BLaER1 treated with 17β-estradiol and CSF1 and Interleukin-3, amounts not matched to agents 10 nM and 100 nM (cell line): ENCODE measurements around the gene PSD.

Experiments
- H3K27ac ChIP-seq, 11 experiments: shearing (Covaris generic); formaldehyde crosslinking; 2 replicates each; pipeline ENCODE4 v1.8.1; 2022
- H3K27me3 ChIP-seq, 11 experiments: shearing (Covaris generic); formaldehyde crosslinking; 2 replicates each; pipeline ENCODE4 v1.8.1; 2022
- H3K36me3 ChIP-seq, 11 experiments: shearing (Covaris generic); formaldehyde crosslinking; 2 replicates each; pipeline ENCODE4 v1.8.1; 2022
- H3K4me1 ChIP-seq, 10 experiments: shearing (Covaris generic); formaldehyde crosslinking; 2 replicates each; pipeline ENCODE4 v1.8.1; 2022
- H3K4me2 ChIP-seq, 11 experiments: shearing (Covaris generic); formaldehyde crosslinking; 2 replicates each; pipeline ENCODE4 v1.8.1; 2022
- H3K4me3 ChIP-seq, 10 experiments: shearing (Covaris generic); formaldehyde crosslinking; 2 replicates each; pipeline ENCODE4 v1.8.1; 2022
- H3K9ac ChIP-seq, 11 experiments: shearing (Covaris generic); formaldehyde crosslinking; 2 replicates each; pipeline ENCODE4 v1.8.1; 2022
- H3K9me3 ChIP-seq, 11 experiments: shearing (Covaris generic); formaldehyde crosslinking; replicated peaks in 1 of 11; 2 replicates each; pipeline ENCODE4 v1.8.1; 2022
- H4K20me1 ChIP-seq, 11 experiments: shearing (Covaris generic); formaldehyde crosslinking; 2 replicates each; pipeline ENCODE4 v1.8.1; 2022
- Cebpa-rat ChIP-seq, 11 experiments: shearing (Covaris generic); IDR thresholded peaks; 2 replicates each; pipeline ENCODE4 v1.8.1; 2022

The PSD gene

DNA sequence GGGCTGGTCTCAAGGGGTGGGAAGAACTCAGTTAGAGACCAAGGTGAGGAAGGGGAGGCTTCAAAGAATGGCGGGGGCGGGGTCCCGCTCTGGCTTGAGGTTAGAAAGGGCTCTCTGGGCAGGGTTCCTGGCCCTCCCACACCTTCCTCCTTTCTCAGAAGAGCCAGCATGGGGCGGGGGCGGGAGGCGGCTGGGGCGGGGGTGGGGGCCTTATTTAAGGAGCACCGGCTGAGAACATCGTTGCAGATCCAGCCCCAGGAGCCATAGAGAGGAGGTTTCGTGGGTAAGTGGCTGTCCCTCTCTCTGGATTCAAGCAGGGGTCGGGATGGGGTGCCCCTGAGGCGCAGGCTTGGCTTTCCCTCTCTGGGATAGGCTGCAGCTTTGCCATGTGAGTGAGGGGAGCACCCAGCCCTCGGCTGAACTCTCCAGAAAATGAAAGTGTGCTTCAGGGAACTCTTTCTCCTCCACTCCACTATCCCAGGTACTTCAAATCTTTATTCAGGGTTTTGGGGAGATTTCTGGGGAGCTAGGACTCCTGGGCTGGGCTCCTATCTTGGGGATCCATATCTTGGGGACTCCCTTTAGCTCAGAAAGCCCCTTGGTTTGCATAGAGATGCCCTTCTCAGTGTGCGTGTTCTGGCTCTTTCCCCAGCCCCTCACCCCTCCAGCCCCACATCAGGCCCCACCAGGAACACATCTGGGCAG is 17.1 kb upstream of the PSD start:
- Histone ChIP-seq H3K4me2 (peak overlapping the region; percentile 88 to 100 (median 95)), H3K27ac (peak overlapping the region; percentile 52 to 93 (median 87); a peak in 21 of 22 replicates), H3K27me3 (peaks cover 0 to 26% (median 0%) of the 10 kb centered on the region in 11 experiments; a peak in 8 of 22 replicates), H3K4me1 (peaks cover 67 to 90% (median 81%) of the 10 kb centered on the region in 10 experiments), H3K36me3 (peaks cover 0 to 30% (median 1%) of the 10 kb centered on the region in 11 experiments; a peak in 9 of 22 replicates), H3K9ac (peak overlapping the region; percentile 67 to 91 (median 85)), H4K20me1 (peaks cover 0 to 50% (median 24%) of the 10 kb centered on the region in 11 experiments; a peak in 14 of 22 replicates), H3K9me3 (no peaks in the 10 kb centered on the region), H3K4me3 (peak overlapping the region; percentile 50 to 93 (median 72))
- no peak for TF ChIP-seq Cebpa-rat (IDR thresholded peaks at IDR 0.05)

DNA sequence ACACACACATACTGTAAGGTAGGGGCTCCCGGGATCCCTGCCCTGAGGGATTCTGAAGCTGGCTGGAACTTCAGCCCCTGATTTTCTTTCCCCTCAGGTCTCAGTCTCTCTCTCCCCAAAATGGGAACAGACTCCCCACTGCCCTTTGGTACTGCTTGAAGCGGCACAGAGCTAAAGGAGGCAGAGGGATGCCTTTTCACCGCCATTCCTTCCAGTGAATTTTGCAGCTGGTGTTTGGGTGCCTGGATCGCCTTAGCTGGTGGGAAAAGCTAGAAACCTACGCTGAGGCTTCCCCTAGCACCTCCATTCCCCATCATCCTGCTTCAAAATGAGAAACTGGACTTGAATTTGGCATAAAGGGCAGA is 16.5 kb upstream of the PSD start:
- Histone ChIP-seq H3K9ac (peak overlapping the region; percentile 44 to 91 (median 74)), H4K20me1 (peaks cover 0 to 45% (median 24%) of the 10 kb centered on the region in 11 experiments; a peak in 14 of 22 replicates), H3K4me2 (peak overlapping the region; percentile 88 to 100 (median 95)), H3K4me3 (peak overlapping the region in 9 of 10 experiments; percentile 54 to 93 (median 79); a peak in 18 of 20 replicates), H3K36me3 (peaks cover 0 to 35% (median 5%) of the 10 kb centered on the region in 11 experiments; a peak in 10 of 22 replicates), H3K27ac (peak overlapping the region; percentile 52 to 93 (median 87); a peak in 21 of 22 replicates), H3K4me1 (peaks cover 61 to 87% (median 78%) of the 10 kb centered on the region in 10 experiments), H3K27me3 (peaks cover 0 to 26% (median 0%) of the 10 kb centered on the region in 11 experiments; a peak in 8 of 22 replicates), H3K9me3 (no peaks in the 10 kb centered on the region)
- TF ChIP-seq Cebpa-rat (IDR thresholded peaks at IDR 0.05), result no peak

DNA sequence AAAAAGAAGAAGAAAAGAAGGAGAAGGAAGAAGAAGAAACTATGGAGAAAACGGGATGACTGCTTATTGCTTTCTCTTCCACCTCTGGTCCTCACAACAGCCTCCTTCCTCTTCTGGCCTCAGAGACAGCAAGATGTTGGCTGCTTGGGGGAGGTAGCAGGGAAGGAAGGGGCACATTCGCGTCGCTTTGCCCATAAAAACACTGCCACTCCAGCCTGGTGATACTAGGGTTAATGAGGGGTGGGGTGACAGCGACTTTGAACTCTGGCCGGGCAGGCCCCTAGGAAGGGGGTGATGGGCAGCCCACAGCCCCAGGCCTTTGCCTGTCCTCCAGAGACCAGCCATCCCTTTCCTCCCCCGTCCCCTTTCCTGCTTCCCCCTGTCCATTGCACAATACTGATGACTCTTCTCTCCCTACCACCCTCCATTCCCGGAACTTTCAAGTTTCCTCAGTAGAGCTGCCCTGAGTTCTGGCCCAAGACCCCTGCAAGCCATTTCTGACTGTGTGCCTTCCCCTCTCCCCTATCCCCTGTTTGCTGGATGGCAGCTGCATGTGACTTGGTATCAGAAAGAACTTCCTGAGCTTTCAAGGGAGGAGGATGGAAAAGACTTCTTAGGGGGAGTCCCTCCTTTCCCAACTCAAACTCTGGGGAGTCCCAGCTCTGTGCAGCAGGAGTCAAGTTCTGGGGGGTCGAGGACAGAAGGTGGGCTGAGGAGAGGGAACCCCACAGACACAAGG is 16.0 kb upstream of the PSD start:
- Histone ChIP-seq H3K36me3 (peaks cover 0 to 35% (median 5%) of the 10 kb centered on the region in 11 experiments; a peak in 11 of 22 replicates), H3K4me3 (peak overlapping the region in 9 of 10 experiments; percentile 54 to 93 (median 79); a peak in 18 of 20 replicates), H3K9ac (peak overlapping the region; percentile 44 to 91 (median 74); a peak in 21 of 22 replicates), H3K4me1 (peaks cover 56 to 81% (median 73%) of the 10 kb centered on the region in 10 experiments), H4K20me1 (peaks cover 0 to 39% (median 24%) of the 10 kb centered on the region in 11 experiments; a peak in 14 of 22 replicates), H3K27ac (peak overlapping the region; percentile 52 to 93 (median 87); a peak in 21 of 22 replicates), H3K9me3 (no peaks in the 10 kb centered on the region), H3K4me2 (peak overlapping the region; percentile 88 to 100 (median 95)), H3K27me3 (peaks cover 0 to 26% (median 0%) of the 10 kb centered on the region in 11 experiments; a peak in 8 of 22 replicates)
- peak in 10 of 11 experiments; percentile 50 to 78 (median 70); a peak in 15 of 22 replicates for TF ChIP-seq Cebpa-rat (IDR thresholded peaks at IDR 0.05)

DNA sequence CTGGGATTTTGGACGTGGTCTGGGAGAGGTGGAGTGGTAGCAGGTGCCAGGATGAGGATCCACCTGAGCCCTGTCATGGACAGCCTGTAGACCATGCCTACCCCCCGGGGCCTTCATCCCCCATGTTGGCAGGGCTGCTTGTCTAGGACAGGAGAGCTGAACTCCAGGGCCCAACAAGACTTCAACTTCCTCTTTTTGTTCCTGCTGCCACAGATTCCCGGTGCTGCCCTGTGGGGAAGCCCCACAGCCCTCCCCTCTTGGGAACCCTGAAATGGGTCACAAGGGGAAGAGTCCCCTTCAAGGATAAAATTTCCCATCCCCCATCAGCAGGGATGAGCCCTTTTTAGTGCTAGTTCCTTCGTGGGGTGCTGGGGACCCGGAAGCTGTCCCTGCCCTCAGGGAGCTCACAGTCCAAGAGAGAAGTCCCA is 15.0 kb upstream of the PSD start:
- Histone ChIP-seq H3K4me2 (peak overlapping the region; percentile 88 to 100 (median 95)), H3K4me1 (peaks cover 56 to 72% (median 66%) of the 10 kb centered on the region in 10 experiments), H3K4me3 (peak overlapping the region in 9 of 10 experiments; percentile 7 to 93 (median 79); a peak in 15 of 20 replicates), H4K20me1 (peaks cover 0 to 30% (median 20%) of the 10 kb centered on the region in 11 experiments; a peak in 14 of 22 replicates), H3K27ac (peak overlapping the region in 10 of 11 experiments; percentile 68 to 93 (median 88); a peak in 20 of 22 replicates), H3K36me3 (peaks cover 0 to 33% (median 8%) of the 10 kb centered on the region in 11 experiments; a peak in 13 of 22 replicates), H3K27me3 (peaks cover 0 to 26% (median 0%) of the 10 kb centered on the region in 11 experiments; a peak in 8 of 22 replicates), H3K9me3 (no peaks in the 10 kb centered on the region), H3K9ac (peak overlapping the region; percentile 32 to 91 (median 74); a peak in 18 of 22 replicates)
- no peak for TF ChIP-seq Cebpa-rat (IDR thresholded peaks at IDR 0.05)

DNA sequence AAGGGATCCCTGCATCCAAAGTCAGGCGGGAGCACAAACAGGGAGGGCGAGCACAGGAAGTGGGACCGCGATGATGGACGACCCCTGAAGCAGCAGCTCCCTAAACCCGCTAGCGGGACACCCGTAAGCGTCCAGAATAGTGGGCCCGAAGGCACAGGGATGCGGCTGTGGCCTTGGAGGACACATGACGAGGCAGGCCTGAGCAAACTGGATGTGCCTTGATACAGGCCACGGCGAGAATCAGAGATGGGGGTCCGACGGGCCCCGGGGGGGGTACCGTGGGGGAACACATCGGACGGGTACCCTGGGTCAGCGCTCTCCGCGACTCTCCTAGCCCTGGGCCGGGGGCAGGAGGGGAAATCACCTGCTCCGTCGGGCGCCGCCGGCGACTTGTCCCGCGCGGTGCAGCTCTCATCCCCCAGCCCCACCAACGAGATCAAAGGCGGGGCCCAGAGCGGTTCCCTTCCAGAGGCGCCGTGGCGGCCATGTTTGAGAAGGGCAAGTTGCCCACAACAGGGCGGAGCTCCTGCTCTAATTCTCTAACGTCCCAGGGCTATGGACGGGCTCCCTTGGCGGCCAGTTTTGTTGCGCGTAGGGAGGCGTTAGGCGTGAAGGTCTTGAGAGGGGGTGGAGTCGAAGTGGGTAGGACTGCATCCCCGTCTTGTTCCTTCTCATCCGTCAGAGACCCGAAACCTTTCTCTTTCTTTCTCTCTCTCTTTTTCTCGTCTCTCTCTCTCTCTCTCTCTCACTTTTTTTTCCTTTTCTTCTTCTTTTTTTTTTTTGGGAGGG is 13.8 kb upstream of the PSD start, which contains the start of gene CUEDC2:
TSS of gene CUEDC2 (minus strand) at position 413 of the 789 bp plus-strand sequence. CDS start 7,386 bp downstream, outside the sequence.
- H3K27ac ChIP-seq, result peak within 1 kb of the TSS; percentile 80 to 93 (median 88)
- no peak for TF ChIP-seq Cebpa-rat (IDR thresholded peaks at IDR 0.05)

DNA sequence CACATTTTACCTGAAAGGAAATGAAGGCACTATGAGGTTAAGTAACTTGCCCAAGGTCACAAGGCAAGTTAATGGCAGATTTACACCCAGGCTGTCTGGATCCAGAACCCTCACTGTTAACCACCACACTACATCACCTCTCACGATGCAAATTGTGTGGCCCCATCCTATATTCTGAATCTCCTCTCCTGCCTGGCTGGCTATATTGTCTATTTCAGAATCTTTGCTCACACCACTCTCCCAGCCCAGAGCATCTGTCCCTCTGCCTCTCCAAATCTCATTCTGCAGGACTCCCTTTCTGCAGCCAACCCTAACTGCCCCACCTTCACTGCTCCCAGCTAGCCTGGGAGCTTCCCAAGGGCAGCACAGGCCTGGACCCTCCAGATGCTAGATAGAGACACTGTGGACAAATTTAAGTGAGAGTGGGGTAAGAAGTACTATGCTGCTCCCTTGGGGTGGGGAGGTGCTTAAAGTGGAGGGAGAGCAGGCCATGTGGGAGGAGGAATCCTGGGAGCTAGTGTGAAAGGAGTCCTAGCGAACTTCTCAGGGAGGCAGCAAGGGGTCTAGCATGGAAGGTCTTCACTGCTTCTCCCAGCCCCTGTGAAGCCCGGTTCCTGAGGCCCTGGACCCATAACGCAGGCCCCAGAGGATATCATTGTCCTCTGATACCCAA is 13.0 kb upstream of the PSD start:
- peak overlapping the region; percentile 88 to 100 (median 95) for H3K4me2 ChIP-seq
- peak overlapping the region; percentile 74 to 96 (median 82) for H3K4me3 ChIP-seq
- peaks cover 0 to 32% (median 5%) of the 10 kb centered on the region in 11 experiments; a peak in 9 of 22 replicates for H3K36me3 ChIP-seq
- no peaks in the 10 kb centered on the region for H3K9me3 ChIP-seq
- H3K9ac ChIP-seq, result peak overlapping the region; percentile 85 to 95 (median 90)
- peaks cover 0 to 16% (median 5%) of the 10 kb centered on the region in 11 experiments; a peak in 13 of 22 replicates for H4K20me1 ChIP-seq
- no peak for TF ChIP-seq Cebpa-rat (IDR thresholded peaks at IDR 0.05)
- peak overlapping the region; percentile 78 to 93 (median 88) for H3K27ac ChIP-seq
- peaks cover 0 to 26% (median 0%) of the 10 kb centered on the region in 11 experiments; a peak in 8 of 22 replicates for H3K27me3 ChIP-seq
- peaks cover 45 to 52% (median 50%) of the 10 kb centered on the region in 10 experiments for H3K4me1 ChIP-seq

More for the DNA sequence above, 13.8 kb upstream of the PSD start, which contains the start of gene CUEDC2:
- H3K4me3 ChIP-seq, result peak within 1 kb of the TSS; percentile 74 to 96 (median 82)
- peaks cover 47 to 60% (median 53%) of the 10 kb centered on the region in 10 experiments for H3K4me1 ChIP-seq
- H3K36me3 ChIP-seq, result peaks cover 0 to 30% (median 5%) of the 10 kb centered on the region in 11 experiments; a peak in 13 of 22 replicates
- peaks cover 0 to 26% (median 0%) of the 10 kb centered on the region in 11 experiments; a peak in 8 of 22 replicates for H3K27me3 ChIP-seq
- H3K4me2 ChIP-seq, result peak within 1 kb of the TSS; percentile 88 to 100 (median 95)
- peak within 1 kb of the TSS; percentile 85 to 95 (median 90) for H3K9ac ChIP-seq
- no peaks in the 10 kb centered on the region for H3K9me3 ChIP-seq
- peaks cover 0 to 17% (median 7%) of the 10 kb centered on the region in 11 experiments; a peak in 13 of 22 replicates for H4K20me1 ChIP-seq

DNA sequence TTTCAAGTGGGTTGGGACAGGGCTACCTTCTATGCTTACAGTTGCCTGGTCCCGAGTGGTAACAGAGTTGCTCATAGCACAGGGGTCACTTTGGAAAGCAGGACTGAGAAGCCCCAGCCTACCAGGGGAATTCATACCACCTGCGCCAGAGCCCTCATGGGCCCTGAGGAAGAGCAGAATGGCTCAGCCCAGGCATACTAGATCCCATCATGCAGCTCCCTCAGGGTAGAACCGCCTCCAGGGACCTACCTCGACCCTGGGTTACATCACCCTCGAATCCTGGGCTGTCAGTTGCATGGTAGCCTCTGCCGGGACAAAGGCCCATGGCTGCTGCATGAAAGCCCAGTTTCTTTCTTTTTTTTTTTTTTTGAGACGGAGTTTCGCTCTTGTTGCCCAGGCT is 10.9 kb upstream of the PSD start:
- no peak overlapping the region for H3K27ac ChIP-seq
- TF ChIP-seq Cebpa-rat (IDR thresholded peaks at IDR 0.05), result no peak
- no peak overlapping the region; a peak in 1 of 22 replicates for H3K4me2 ChIP-seq
- no peak overlapping the region for H3K4me3 ChIP-seq
- peaks cover 6 to 50% (median 18%) of the 10 kb centered on the region in 11 experiments for H3K36me3 ChIP-seq
- peaks cover 5 to 27% (median 19%) of the 10 kb centered on the region in 11 experiments; a peak in 14 of 22 replicates for H4K20me1 ChIP-seq
- no peaks in the 10 kb centered on the region for H3K9me3 ChIP-seq
- H3K27me3 ChIP-seq, result peaks cover 0 to 9% (median 0%) of the 10 kb centered on the region in 11 experiments; a peak in 6 of 22 replicates
- H3K4me1 ChIP-seq, result peaks cover 26 to 53% (median 32%) of the 10 kb centered on the region in 10 experiments
- no peak overlapping the region for H3K9ac ChIP-seq
